Cerebellar cortex (tissue), 1 donor: Measurements from ENCODE around the gene GLP1R.

Source experiments
- DNase-seq: peaks from one replicate; pipeline ENCODE4 v3.0.0-alpha.2; 2015; ENCODE audit warnings: low spot score

GLP1R gene

DNA sequence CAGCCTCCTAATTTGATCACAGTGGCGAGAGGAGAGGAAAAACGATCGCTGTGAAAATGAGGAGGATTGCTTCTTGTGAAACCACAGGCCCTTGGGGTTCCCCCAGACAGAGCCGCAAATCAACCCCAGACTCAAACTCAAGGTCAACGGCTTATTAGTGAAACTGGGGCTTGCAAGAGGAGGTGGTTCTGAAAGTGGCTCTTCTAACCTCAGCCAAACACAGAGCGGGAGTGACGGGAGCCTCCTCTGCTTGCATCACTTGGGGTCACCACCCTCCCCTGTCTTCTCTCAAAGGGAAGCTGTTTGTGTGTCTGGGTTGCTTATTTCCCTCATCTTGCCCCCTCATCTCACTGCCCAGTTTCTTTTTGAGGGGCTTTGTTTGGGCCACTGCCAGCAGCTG lies 37.7 kb downstream of the GLP1R start:
- DNase-seq, result no peak

- DNase-seq, result no peak
Observed at GRCh38 chr6:39086711-39087110, 38.1 kb downstream of the GLP1R start.

DNA sequence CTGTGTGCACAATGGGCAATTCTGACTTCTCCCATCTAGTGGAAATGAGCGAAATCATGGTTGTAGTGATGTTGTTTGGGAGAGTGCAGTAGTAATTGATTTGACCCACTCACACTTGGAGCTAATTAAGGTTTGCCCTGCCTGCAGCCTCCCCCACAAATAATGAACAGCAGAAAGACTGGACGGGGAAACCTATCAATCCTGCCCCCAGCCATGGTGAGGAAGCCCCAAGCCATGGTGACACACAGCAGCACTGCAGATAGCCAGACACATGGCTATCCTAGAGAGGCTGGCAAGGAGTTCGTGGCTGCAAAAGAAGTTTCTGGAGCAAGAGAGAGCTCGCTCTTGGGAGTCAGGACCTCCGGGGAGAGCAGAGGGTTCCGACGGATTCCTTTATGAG lies 38.6 kb downstream of the GLP1R start:
- DNase-seq, result no peak

DNA sequence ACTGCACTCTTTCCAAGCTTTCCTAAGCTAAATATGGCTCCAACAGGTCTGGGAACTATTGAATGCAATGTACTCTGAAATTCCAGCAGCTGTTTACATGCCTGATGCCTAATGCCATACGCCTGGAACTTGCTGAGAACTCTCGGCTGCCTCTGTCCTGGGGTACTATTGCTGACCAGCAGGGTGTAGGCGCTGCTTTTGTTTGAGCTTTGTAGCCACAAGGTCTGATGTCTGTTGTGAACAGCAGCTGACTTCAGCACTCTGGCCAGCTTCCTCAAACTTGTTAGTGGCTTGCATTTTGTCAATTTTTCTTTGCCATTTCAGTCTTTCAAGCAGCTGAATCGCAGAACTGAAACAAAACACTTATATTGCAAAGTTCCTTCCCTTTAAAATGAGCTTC lies 39.8 kb downstream of the GLP1R start:
- peak; percentile 20 for DNase-seq

DNA sequence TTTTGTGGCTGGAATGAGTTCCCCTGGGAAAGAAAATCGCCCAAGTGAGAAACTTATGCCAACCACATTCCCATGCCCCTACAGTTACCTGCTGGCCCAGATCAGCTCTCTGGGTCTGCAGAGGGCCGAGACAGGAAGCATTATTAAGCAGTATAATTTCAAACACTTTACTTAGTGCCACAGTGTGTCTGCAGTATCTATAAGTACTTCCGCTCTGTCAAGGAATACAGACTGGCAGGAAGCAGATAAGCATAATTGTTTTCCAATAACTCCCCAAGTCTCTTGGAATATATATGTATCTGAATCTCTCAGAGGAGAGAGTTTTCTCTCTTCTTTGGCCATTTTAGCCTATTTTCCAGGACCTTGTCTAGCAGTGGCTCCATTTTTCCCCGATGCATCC lies 41.5 kb downstream of the GLP1R start:
- no peak for DNase-seq

DNA sequence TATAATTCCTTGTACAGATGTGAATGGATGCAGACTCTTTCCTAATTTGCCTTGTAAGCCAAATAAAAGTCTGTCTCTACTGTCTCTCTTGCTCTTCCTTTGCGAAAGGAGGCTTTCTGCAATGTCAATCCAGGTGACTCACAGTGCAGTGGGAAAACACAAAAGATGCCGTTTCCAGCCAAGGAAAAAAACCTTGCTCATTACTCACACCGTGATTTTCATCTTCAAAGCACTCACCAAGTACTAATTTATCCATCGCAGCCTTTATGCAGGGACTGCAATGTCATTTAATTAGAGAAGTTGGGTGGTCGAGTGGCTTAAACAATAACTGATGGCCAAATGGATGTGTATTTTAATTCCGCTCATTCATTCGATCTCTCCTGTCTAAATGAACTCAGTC lies 42.6 kb downstream of the GLP1R start:
- DNase-seq, result no peak

- no peak for DNase-seq
Observed at GRCh38 chr6:39092124-39092523, 43.5 kb downstream of the GLP1R start.

GRCh38 chr6:39093149-39093708 lies 44.6 kb downstream of the GLP1R start:
- no peak for DNase-seq

DNA sequence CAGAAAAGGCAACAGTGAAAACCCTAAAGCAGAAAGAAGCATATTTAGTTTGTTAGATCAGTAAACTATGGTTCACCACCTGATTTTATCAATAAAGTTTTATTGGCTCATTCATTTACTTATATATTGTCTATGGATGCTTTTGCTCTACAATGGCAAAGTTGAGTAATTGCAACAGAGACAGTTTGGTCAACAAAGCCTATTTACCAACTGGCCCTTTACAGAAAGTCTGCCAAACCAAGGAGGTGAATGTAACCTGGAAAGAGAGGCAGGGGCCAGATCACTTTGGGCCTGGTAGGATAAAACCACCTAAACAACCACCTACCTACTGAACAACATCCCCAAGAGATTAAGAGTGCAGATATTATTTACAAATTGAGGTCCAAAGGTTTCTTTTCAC lies 47.0 kb downstream of the GLP1R start:
- no peak for DNase-seq

DNA sequence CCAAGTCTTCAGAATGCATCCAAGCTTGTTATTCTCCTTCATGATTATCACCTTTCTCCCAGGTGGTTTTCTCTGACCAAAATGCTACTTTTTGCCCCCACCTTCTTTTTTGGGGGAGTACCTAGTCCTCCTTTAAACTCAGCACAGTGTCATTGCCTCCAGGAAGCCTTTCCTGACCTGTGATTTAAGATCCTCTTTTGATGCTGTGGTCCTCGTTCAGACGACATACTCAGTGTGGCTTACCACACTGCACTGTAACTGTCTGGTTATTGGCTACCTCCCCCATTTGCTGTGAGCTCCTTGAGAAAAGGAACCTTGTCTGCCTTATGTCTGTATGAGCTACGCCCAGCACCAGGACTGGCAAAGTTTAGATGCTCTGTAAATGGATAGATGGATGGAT lies 51.8 kb downstream of the GLP1R start:
- no peak for DNase-seq

DNA sequence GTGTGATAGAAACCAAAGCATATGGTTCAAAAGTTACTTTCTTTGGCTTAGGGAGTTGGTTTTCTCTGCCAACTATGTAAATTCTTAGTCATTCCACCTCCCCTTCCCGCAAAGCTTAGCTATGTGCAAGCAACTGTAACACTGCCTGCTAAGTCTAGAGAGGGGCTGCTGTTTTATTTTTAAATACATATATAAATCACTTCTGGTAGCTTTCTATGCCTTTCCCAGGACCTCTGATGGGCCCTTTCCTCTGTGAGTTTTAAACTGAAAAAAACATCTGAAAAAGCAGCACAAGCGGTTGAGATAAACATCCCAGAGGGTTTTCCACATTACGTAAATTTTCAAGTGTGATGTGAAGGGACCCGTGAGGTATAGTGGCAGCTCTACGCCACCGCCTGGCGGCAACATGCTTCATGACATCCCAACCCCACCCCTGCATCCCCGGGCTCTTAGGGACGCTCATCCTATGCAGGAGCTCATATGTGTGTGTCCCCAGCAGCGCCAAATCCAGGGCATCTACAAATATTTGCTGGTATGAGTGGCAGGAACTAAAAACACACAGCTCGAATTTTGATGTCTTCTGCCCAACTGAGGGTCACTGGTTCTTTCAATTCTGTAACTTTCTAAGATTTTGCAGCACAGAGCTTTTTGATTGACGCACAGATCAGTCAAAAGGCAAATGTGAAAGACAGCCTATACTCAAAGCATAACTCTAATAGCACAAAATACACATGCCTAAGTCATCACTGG lies 53.7 kb downstream of the GLP1R start:
- no peak for DNase-seq

DNA sequence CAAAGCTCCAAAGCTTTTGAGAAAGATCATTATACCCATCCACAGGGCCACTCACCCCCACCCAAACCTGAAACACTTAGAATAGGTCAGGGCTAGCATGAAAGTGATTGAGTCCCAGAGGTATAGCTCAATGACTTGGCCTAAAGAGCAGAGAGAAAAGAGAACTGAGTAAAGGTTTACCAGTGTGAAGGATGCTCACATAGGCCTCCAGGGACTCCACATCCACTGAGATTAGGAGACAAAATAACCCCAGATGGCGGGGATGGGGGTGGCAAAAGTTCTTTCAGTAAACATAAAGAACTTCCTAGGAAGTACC lies 54.2 kb downstream of the GLP1R start:
- DNase-seq, result no peak

DNA sequence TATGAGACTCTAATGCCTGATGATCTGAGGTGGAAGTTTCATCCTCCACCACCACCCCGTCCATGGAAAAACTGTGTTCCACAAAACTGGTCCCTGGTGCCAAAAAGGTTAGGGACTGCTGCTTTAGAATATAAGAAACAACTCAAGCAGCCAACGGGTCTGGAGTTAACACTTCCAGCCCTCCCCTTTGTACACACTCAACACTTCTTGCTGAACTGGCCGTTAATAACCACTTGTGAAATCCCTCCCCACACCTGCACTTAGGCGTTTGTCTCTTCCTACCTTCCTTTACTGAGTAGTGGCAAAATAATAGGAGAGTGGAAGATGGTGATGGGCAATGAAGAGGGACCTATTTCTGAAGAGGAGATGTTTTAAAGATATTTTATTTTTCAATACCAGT lies 55.9 kb downstream of the GLP1R start:
- DNase-seq, result no peak

GRCh38 chr6:39107034-39107433 lies 58.5 kb downstream of the GLP1R start:
- DNase-seq, result no peak

- DNase-seq, result no peak
Observed at GRCh38 chr6:39107641-39108040, 59.1 kb downstream of the GLP1R start.

- no peak for DNase-seq
Observed at GRCh38 chr6:39108041-39108839, 59.7 kb downstream of the GLP1R start.

GRCh38 chr6:39111280-39111679 lies 62.7 kb downstream of the GLP1R start:
- DNase-seq, result no peak

DNA sequence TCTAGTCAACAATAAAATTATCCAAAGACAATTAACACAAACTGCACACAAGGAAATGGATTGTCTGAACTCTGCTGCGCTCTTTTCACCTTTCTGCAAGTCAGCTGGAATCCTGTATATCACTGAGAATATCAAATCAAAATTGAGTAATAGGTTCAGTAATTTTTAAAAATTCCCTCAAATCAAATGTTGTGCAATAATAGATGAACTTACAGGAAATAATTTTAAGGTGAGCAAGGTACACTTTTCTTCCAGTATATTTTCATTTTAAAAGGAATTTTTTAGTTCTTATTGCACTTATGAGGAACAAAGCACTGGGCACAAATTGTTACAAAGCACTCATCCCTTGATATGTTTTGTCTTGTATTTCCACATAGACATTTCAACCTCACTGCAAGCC lies 65.2 kb downstream of the GLP1R start:
- DNase-seq, result peak; percentile 4

DNA sequence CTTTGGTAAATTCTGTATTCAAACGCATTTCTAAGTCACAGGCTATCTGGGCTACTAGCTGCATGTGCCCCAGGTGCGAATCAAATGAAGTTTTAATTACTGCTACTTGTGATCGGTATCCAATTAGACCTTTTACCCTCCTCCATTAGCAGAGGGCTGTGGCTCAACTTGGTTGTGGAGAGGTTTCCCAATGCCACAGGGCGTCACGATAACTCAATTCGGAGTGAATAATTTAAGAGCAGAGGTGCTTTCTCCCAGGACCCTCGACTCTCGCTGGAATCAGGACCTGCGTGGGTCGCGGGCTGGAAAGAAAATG lies 65.8 kb downstream of the GLP1R start:
- no peak for DNase-seq

GRCh38 chr6:39114704-39115599 lies 66.4 kb downstream of the GLP1R start, which contains the start of gene SAYSD1:
TSS of gene SAYSD1 (minus strand) at chr6:39115186. CDS start at chr6:39115089, 97 bp downstream.
- DNase-seq, result peak; percentile 86

DNA sequence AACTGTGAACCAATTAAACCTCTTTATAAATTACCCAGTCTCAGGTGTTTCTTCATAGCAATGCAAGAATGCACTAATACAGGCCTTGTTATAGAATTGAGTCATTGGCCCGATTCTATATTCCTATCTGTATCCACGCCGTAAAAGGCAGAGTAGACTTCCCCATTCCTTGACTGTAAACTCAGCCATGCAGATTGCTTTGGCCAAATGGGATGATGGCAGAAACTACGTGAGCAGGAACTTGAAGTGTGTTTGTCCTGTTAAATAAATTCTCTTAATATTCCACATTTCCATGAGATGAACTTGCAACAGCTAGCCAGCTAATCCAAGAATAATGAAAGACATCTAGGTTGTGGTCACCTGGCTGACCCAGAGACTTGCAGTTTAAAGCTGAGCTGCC lies 70.3 kb downstream of the GLP1R start:
- no peak for DNase-seq

- DNase-seq, result no peak
Observed at GRCh38 chr6:39124114-39124513, 75.5 kb downstream of the GLP1R start.

DNA sequence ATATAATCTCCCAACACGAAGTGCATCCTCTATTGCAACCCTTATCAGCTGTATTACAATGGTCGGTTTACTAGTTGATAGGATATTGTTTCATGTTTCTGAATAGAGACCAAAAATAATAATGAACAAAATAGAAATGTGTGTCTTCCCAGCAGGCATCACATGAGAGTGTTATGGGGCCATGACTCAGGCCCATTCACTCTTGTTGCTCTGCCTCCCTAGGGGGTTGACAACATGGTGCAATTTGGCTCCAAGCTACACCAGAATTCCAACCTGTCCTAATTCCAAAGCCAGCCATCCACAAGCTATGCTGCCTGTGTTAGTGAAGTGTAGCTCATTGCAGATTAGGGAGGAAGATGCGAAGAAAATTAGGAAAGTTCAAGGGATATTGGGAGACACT lies 79.5 kb downstream of the GLP1R start:
- DNase-seq, result no peak
